ENCODE measurements around the gene IL18. TPM values are rescaled to one million over a fixed set of nuclear protein-coding genes. Genes with fewer than 3 reads are reported as not detected.

Gene IL18
- total and polyA plus RNA-seq, 2 of the 8 experiments (the other 6 are each of a cell fraction or from before 2014, with no cell fraction given) = 0.29 to 0.84 TPM

DNA sequence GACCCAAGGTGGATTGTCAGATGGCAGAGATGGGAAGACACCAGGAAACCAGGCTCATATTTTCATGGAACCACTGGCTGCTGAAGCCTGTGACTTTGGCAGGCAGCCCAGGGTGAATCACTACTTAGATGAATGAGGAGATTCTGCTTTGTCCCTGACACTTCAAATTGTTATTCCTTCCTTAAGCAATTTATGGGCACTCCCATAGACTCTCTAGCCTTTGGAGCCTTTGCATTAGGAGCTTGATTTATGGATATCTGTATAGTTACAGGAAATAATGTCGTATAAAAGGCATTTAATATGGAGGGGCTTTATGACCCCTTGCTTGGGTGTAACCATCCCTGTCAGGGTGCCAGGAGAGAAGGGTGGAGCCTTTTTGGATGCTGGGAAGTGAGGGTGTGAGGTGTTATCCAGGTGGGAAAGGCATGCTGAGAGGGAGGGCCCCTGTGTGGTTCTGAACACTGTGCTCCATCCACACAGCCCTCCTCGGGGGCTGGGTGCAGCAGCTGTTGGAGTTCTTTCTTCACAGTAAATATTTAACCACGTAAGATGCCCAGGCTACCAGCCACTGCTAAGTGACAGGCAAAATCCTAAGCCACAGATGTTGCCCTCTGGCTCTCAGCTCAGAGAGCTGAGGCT is 35.3 kb downstream of the IL18 start:
- FAIRE-seq = no peak
- no peaks in the 10 kb centered on the region for H3K79me2 ChIP-seq (ENCODE audit: control insufficient read depth in 1 of 2, insufficient read depth in 2 of 2, low read length in 2 of 2)
- ChIA-PET CTCF (ENCODE audit: partially characterized antibody) (interaction anchor here (0.6 to 1.5 kb wide), 5 partner anchors 13 to 114 kb away, joined by 3 to 8 read pairs (median 3); no protein-coding TSS in a partner anchor), POLR2A (ENCODE audit: partially characterized antibody) (no interaction called here)
- no peaks in the 10 kb centered on the region for H4K20me1 ChIP-seq (replicated peaks in 1 of 2; ENCODE audit: control insufficient read depth in 1 of 2, insufficient read depth in 2 of 2, low read length in 2 of 2)
- no peak overlapping the region for H3K23ac ChIP-seq (ENCODE audit: insufficient read length)
- no peak overlapping the region for H2BK12ac ChIP-seq (ENCODE audit: low read depth, low read length)
- H3K9me3 ChIP-seq (ENCODE audit: insufficient read depth in 2 of 2, low read depth in 1 of 2, low read length in 1 of 2) = no peaks in the 10 kb centered on the region
- H2AFZ ChIP-seq (ENCODE audit: low read length) = no peak overlapping the region
- H3K4ac ChIP-seq (replicated peaks; ENCODE audit: insufficient read length, low read depth, low read length) = no peak overlapping the region
- H3K79me1 ChIP-seq (ENCODE audit: low read depth, low read length) = no peaks in the 10 kb centered on the region
- no peak overlapping the region for H3K9ac ChIP-seq (replicated peaks in 1 of 4; ENCODE audit: extremely low read depth in 1 of 4, low read depth in 3 of 4, low read length in 3 of 4)
- TF ChIP-seq BRCA1 (IDR thresholded peaks at IDR 0.05; ENCODE audit: low read depth, low read length) = no peak
- WGBS, 2 experiments (ENCODE audit: extremely low coverage in 1 of 2, insufficient coverage in 1 of 2, insufficient read length in 1 of 2, insufficient replicate concordance in 2 of 2, low coverage in 1 of 2, low lambda C conversion rate in 2 of 2, missing lambda C conversion rate in 1 of 2) = 89% methylated on average over 3 of the region's 3 CpGs; no CpG with 5 or more reads in 1 of the 2 experiments
- no peak overlapping the region for H2BK20ac ChIP-seq (ENCODE audit: low read length)
- no peaks in the 10 kb centered on the region for H3K27me3 ChIP-seq (replicated peaks in 1 of 4; ENCODE audit: control insufficient read depth in 3 of 4, extremely low read depth in 1 of 4, insufficient read depth in 3 of 4, low read length in 3 of 4)
- H3K4me1 ChIP-seq (replicated peaks in 1 of 4; ENCODE audit: control insufficient read depth in 3 of 4, insufficient read depth in 4 of 4, low read length in 3 of 4) = no peaks in the 10 kb centered on the region
- no peaks in the 10 kb centered on the region for H3K36me3 ChIP-seq (ENCODE audit: control insufficient read depth in 2 of 4, insufficient read depth in 4 of 4, low read length in 3 of 4)
- H2BK120ac ChIP-seq (replicated peaks; ENCODE audit: low read depth, low read length) = no peak overlapping the region
- no peak overlapping the region for H4K91ac ChIP-seq (replicated peaks; ENCODE audit: insufficient read length, low read length)
- no peak overlapping the region for H2BK5ac ChIP-seq (ENCODE audit: low read depth, low read length)
- DNase-seq (ENCODE audit: low read depth in 1 of 2, low spot score in 2 of 2) = no peak
- no peak overlapping the region for H4K5ac ChIP-seq (ENCODE audit: insufficient read length, low read depth, low read length)
- H3K56ac ChIP-seq (replicated peaks; ENCODE audit: insufficient read length, low read depth, low read length) = no peak overlapping the region
- H3K4me3 ChIP-seq (ENCODE audit: extremely low read depth in 1 of 4, insufficient read depth in 2 of 4, low read depth in 3 of 4, low read length in 4 of 4) = no peak overlapping the region
- H3K23me2 ChIP-seq (ENCODE audit: low read depth, low read length) = no peaks in the 10 kb centered on the region; the same call in 1 of the 2 replicates
- H4K8ac ChIP-seq (ENCODE audit: extremely low read depth, insufficient read depth, low read length) = no peak overlapping the region
- H3K14ac ChIP-seq (ENCODE audit: insufficient read length) = no peak overlapping the region
- no peak overlapping the region for H3K27ac ChIP-seq (ENCODE audit: low read depth, low read length)
- no peak overlapping the region for H3K18ac ChIP-seq (ENCODE audit: extremely low read depth, low read length)
- no peak overlapping the region for H2BK15ac ChIP-seq (ENCODE audit: low read length)
- H2AK5ac ChIP-seq (ENCODE audit: low read depth, low read length) = no peak overlapping the region
- H3K4me2 ChIP-seq (ENCODE audit: insufficient read depth in 1 of 2, low read depth in 2 of 2, low read length in 2 of 2) = no peak overlapping the region

All from H1 (cell line).